HL-60 (cell line): Measurements from ENCODE around the gene LARP4B.

ENCODE experiments used
- CTCF ChIP-seq: IDR thresholded peaks from one replicate; pipeline ENCODE4 v1.5.1; 2011; ENCODE audit warnings: low read length, control low read depth, inconsistent platforms; ENCODE audit not compliant: insufficient read depth
- TF ChIP-seq, protein P1 (sequence below): IDR thresholded peaks from 2 replicates; pipeline ENCODE4 v1.6.1; 2012; ENCODE audit warnings: low read depth; ENCODE audit not compliant: insufficient replicate concordance

DNA sequence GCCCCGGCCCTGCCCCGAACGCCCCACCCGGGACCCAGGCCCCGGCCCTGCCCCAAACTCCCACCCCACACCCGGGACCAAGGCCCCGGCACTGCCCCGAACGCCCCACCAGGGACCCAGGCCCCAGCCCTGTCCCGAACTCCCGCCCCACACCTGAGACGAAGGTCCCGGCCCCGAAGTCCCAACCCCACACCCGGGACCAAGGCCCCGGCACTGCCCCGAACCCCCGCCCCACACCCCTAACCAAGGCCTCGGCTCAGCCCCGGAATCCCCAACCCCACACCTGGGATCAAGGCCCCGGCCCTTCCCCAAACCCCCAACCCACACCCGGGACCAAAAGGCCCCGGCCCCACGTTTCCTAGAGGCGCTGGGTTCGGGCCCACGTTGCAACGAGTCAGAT is 1.1 kb upstream of the LARP4B start:
- TF ChIP-seq CTCF = no peak
- TF ChIP-seq, protein P1, sequence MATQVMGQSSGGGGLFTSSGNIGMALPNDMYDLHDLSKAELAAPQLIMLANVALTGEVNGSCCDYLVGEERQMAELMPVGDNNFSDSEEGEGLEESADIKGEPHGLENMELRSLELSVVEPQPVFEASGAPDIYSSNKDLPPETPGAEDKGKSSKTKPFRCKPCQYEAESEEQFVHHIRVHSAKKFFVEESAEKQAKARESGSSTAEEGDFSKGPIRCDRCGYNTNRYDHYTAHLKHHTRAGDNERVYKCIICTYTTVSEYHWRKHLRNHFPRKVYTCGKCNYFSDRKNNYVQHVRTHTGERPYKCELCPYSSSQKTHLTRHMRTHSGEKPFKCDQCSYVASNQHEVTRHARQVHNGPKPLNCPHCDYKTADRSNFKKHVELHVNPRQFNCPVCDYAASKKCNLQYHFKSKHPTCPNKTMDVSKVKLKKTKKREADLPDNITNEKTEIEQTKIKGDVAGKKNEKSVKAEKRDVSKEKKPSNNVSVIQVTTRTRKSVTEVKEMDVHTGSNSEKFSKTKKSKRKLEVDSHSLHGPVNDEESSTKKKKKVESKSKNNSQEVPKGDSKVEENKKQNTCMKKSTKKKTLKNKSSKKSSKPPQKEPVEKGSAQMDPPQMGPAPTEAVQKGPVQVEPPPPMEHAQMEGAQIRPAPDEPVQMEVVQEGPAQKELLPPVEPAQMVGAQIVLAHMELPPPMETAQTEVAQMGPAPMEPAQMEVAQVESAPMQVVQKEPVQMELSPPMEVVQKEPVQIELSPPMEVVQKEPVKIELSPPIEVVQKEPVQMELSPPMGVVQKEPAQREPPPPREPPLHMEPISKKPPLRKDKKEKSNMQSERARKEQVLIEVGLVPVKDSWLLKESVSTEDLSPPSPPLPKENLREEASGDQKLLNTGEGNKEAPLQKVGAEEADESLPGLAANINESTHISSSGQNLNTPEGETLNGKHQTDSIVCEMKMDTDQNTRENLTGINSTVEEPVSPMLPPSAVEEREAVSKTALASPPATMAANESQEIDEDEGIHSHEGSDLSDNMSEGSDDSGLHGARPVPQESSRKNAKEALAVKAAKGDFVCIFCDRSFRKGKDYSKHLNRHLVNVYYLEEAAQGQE = no peak
